Limb (tissue), 2 donors: ENCODE results near the gene MPC2.
"Not testable (repeated sequence)": the region's sequence is repeated elsewhere in the genome, so short reads cannot be mapped to it uniquely, and the experiment has no call there.

ENCODE experiments used
- DNase-seq, 2 donors: peaks; one replicate each; pipeline ENCODE4 v3.0.0-alpha.2; 2016; ENCODE audit errors: extremely low spot score in 2 of 2

Gene MPC2

DNA sequence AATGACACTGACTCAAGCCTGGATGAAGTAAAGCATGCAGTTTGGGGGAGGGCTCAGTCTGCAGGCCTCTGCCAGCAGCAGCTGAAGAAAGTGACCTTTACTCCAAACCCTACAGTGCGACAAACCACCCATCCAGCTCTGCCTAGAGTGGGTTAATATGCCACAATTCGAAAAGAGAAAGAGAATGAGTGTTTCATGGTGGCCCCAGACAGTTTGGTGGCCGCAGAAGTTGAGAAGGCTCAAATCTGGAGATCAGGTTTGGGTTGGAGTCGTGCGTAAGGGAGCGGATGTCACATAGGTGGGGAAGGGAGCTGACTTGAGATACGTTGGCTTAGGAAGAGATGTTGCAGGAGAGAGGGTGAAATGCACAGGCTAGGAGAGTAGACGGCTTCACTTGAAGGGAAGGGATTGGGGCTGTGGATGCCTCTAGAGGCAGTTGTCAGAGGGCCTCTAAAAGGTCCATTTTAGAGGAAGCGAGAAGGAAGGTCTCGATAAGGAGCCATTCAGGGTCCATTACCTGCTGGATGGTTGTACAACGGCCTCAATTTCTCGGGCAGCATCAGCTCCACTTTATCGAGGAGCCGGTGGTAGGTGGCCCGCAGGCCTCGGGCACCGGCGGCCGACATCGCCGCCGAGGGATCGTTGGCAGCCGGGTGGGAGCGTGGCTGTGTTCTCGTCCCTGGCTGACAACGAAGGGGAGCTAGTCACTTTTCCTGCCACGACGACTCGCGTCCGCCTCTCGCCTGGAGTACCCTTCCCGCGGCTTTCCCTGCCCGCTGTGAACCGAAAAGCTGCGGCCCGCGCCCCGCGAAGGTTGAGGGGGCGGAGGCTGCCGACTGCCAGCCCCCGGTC, 1.4 kb downstream of the MPC2 start:
- peak in 1 of 2 donors; percentile 35 for DNase-seq

- DNase-seq, result no peak
Measured at GRCh38 chr1:167934426-167935215, 2.3 kb downstream of the MPC2 start.

DNA sequence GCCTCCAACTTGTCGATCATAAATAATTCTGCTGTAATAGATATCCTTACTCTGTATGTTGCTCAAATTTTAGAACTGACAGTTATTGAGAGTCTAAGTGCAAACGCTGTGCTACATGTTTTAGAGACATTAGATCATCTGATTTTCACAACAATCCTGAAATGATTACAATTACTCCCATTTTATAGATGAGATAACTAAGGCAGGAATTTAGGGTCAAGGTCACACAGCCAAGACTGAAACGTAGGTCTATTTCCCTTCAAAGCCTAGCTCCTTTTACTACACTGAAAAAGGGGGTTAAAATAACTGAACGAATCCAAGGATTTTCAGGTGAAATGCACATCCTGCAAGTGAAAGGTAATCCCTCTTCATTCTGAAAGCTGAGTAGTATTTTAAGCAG, 3.1 kb downstream of the MPC2 start:
- no peak for DNase-seq

GRCh38 chr1:167929725-167930124, 7.1 kb downstream of the MPC2 start:
- DNase-seq, result no peak

- not testable (repeated sequence) for DNase-seq
Measured at GRCh38 chr1:167928919-167929318, 8.0 kb downstream of the MPC2 start.

- no peak for DNase-seq
Measured at GRCh38 chr1:167928457-167928852, 8.4 kb downstream of the MPC2 start.

DNA sequence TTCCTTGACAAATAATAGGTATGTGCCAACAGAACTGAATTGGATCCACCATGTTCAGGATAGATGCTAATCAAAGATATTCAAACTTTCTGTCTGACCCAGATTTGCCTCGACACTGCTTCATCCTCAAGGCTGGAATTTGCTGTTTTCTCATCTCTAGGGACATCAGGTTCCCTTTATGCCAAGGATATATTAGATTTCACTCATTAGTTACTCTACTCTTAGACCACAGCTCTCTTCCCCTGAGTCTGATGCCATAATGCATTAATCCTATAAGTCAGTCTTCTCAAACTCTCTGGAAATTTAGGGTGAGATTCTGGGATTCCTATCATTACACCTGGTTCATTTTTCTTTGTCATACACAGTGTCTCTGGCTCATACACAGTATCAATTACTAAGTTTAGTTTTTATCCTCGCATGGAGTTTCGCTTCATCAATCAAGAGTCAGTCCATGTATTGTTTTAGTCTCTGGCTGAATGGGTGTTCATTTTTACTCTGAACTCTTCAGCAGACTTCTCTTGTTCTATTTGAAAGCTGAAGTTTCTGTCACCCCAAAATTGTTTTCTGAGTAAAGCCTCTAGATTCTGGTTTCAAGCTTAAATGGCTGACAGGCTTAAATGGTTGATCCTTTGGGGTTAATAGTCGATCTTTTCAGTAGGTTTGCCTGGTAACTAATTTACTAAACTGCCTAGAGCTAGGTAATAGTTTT, 9.7 kb downstream of the MPC2 start:
- DNase-seq, result no peak

DNA sequence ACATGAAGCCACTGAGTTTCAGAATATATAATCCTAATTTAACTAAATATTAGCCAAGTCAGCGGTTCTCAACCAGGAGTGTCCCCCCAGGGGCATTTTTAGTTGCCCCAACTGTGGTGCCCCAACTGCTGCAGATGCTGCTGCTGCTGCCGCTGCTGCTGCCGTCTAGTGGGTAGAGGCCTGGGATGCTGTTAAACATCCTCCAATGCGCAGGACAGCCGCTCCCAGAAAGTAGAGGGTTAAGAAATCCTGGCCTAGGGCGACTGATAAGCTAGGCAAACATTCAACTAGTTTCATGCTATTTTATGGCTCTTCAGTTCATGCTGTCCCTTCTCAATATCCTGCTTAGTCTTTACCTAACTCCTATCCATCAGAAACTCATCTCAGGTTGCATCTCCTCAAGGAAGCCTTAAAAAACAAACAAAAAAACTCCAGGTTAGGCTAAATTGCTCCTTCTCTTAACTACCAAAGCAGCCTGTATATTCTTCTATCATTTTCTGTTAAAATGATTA, 10.3 kb downstream of the MPC2 start:
- DNase-seq, result no peak

GRCh38 chr1:167924543-167925231, 12.2 kb downstream of the MPC2 start:
- DNase-seq, result no peak

DNA sequence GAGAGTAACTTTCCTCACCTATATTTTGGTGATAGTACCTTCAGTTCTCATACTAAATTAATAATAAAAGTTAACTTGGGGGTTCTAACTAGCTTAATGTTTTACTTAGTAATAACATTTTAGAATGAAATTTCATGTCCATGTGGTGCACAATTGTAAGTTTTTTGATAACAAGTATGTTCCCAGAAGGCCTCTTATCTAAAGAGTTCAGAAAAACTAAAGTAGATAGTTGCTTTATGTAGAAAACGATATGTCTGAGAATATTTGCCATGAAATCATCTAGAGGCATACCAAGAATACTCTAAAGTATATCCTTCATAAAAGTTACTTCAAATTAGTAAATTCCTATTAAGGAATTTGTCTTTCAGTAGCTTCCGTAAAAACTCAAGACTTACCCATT, 12.8 kb downstream of the MPC2 start:
- DNase-seq, result no peak

DNA sequence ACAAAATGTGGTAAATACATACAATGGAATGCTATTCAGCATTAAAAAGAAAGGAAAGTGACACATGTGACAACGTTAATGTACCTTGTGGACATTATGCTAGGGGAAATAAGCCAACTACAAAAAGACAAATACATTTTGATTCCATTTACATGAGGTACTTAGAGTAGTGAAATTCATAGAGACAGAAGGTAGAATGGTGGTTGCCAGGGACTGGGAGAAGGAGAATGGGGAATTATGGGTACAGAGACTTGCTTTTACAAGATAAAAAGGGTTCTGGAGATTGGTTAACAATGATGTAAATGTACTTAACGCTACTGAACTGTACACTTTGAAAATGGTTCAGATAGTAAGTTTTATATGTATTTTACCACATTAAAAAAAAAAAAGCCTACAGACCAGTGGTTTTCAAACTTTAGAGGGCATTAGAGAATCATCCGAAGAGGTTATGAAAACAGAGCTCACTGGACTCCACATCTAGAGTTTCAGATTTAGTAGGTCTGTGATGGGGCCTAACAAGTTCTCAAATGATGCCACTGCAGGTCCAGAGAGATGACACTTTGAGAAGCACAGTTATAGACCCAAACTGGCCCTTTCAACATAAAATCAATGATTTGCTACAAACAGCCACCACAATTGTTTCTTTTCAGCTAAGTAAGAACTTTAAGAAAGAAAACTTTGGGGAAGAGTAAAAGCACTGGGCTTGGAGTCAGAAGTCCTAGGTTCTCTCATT, 13.4 kb downstream of the MPC2 start:
- DNase-seq, result no peak

DNA sequence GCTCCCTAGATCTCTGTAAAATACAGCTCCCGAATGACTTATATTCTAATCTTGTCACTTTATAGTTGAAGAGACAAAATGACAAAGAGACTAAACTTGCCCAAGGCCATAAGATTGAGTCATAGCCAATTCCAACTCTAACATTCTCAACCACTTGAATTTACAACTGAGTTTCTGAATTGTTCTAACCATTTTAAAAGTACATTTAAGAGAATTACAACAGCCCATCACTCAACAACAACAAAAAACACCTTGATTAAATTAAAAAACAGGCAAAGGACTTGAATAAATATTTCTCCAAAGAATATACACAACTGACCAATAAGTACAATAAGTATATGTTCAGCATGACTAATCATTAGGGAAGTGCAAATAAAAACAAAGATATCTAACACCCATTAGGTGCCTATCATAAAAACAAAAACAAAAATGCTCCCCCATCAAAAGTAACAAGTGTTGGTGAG, 14.2 kb downstream of the MPC2 start:
- no peak for DNase-seq

GRCh38 chr1:167922023-167922422, 14.8 kb downstream of the MPC2 start:
- DNase-seq, result no peak

- no peak for DNase-seq
Measured at GRCh38 chr1:167916766-167917511, 19.9 kb downstream of the MPC2 start.

DNA sequence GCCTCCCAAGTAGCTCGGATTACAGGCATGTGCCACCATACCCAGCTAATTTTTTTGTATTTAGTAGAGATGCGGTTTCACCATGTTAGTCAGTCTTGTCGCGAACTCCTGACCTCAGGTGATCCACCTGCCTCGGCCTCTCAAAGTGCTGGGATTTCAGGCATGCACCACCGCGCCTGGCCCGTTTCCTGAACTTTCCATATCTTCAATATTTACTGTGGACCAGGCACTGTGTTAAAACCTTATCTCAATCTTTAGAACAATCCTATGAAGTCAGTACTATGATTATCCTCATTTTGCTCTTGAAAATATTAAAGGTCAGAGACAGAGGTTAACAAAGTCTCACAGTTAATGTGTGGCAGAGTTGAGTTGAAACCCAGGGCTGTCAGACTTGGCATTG, 21.3 kb downstream of the MPC2 start:
- DNase-seq, result no peak

DNA sequence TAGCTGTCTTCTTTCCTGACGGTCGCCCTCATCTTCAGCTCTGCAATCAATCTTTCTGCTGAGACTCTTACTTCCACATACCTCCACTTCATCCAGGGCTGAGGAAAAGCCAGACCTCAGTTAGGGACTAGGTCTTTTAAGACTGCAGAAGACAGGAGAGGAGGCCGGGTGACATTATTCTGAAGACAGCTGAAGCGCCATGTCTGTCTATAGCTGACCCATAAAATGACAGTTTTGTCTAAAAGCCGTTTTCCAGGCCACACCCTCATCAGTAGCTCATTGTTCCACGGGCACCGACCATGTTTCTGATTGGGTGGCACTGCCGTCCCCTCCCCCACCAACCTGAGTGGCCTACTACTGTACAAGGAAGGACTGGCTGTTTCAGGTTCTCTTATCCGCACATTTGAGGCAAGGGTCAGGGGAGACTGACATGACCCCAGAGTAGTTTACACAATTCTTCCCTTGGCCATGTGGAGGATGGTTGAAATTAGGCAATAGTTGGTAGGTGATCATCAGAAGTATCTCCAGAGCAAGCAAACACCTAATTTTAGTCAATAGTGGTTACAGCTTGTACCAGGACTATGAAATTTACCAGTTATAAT, 22.9 kb downstream of the MPC2 start, which contains the start of gene ADCY10:
Gene ADCY10, minus strand, starts transcription at position 240 of the 602 bp plus-strand sequence. CDS start 8,994 bp downstream, outside the sequence.
- DNase-seq, result no peak

GRCh38 chr1:167912294-167912693, 24.6 kb downstream of the MPC2 start:
- no peak for DNase-seq

DNA sequence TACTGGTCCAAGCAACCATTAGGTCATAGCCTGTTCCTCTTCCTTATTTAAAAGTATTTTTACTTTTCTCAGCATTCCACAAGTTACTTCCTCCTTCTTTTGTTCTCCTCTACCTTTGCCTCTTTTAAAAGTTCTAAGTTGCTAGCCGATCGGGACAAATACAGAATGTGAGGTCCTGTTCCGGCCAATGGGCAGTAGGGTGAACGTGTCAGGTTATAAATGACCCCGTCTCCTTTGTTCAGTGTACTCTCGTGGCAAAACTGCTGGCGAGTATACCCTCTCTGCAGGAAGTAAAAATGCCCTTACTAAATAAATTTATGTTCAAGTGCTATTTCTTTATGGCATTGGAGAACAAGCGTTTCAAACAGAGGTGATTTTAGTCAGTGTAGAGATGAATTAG, 25.5 kb downstream of the MPC2 start:
- DNase-seq, result no peak

DNA sequence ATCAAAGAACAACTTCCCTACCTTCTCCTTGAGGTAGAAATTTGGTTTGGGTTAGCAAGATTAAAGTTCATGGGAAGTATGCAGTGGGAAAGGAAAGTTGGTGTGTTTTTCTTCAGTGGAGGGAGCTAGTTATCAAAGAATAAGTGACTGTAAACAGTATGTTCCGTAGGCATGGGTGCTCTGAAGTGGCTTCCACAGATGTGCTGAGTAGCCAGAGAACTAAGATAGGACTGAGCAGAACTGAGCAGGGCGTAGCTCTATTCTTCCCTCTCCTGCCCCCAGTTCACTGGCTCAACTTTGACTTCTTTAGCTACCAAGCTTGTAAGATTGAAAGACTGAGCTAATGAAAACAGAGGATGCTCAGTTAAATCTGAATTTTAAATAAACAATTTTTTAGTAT, 26.3 kb downstream of the MPC2 start:
- no peak for DNase-seq
